HG03442 (cell line): Measurements from ENCODE around the gene NAPSA.
A peak's percentile ranks its signal among the peaks of the same experiment; 100 is the strongest.

Experiments
- ATAC-seq: cut with Tn5 transposase; IDR thresholded peaks from one replicate; pipeline ENCODE4 v1.9.1; 2021; ENCODE audit warnings: mild to moderate bottlenecking, moderate library complexity; ENCODE audit not compliant: unreplicated experiment

NAPSA gene

GRCh38 chr19:50384685-50385535, 19.5 kb upstream of the NAPSA start:
- no peak for ATAC-seq

GRCh38 chr19:50383852-50384684, 18.6 kb upstream of the NAPSA start, which contains the start of gene POLD1:
TSS of gene POLD1 (plus strand) at chr19:50384347. CDS start at chr19:50398852, 14,505 bp downstream.
- ATAC-seq = peak; percentile 79

GRCh38 chr19:50383001-50383851, 17.8 kb upstream of the NAPSA start:
- ATAC-seq = no peak

- no peak for ATAC-seq
Measured at GRCh38 chr19:50381881-50382729, 16.7 kb upstream of the NAPSA start.

GRCh38 chr19:50380751-50381151, 15.3 kb upstream of the NAPSA start:
- ATAC-seq = no peak

GRCh38 chr19:50380137-50380536, 14.7 kb upstream of the NAPSA start:
- ATAC-seq = no peak

- no peak for ATAC-seq
Measured at GRCh38 chr19:50379602-50380001, 14.2 kb upstream of the NAPSA start.

- ATAC-seq = no peak
Measured at GRCh38 chr19:50378863-50379236, 13.4 kb upstream of the NAPSA start.

GRCh38 chr19:50378169-50378862, 12.9 kb upstream of the NAPSA start:
- ATAC-seq = no peak

GRCh38 chr19:50377517-50377916, 12.1 kb upstream of the NAPSA start:
- ATAC-seq = no peak

GRCh38 chr19:50377051-50377461, 11.6 kb upstream of the NAPSA start:
- peak; percentile 4 for ATAC-seq

- peak; percentile 85 for ATAC-seq
Measured at GRCh38 chr19:50376166-50377050, 11.0 kb upstream of the NAPSA start, which contains the start of gene NR1H2. TSS of gene NR1H2 (plus strand) at chr19:50376457. CDS start at chr19:50377606, 1,149 bp downstream.

- no peak for ATAC-seq
Measured at GRCh38 chr19:50371914-50372475, 6.6 kb upstream of the NAPSA start.

GRCh38 chr19:50368649-50369570, 3.5 kb upstream of the NAPSA start:
- no peak for ATAC-seq

- ATAC-seq = no peak
Measured at GRCh38 chr19:50362656-50363424, 2.6 kb downstream of the NAPSA start.

- ATAC-seq = no peak
Measured at GRCh38 chr19:50362030-50362412, 3.4 kb downstream of the NAPSA start.
